Skin epidermis (tissue), 12 donors: Measurements from ENCODE around the gene WDR74.

Experiments used
- H3K27ac ChIP-seq, 21 experiments: fragments of 200-600 bp; sonication (generic) in 11 of 21; one replicate each; pipeline ENCODE4 v1.5.0; 2020; ENCODE audit warnings: mild to moderate bottlenecking in 3 of 21, inconsistent platforms in 2 of 21, moderate library complexity in 2 of 21
- H3K4me3 ChIP-seq, 7 experiments: fragments of 200-600 bp; sonication (generic) in 2 of 7; one replicate each; pipeline ENCODE4 v1.5.0; 2020; ENCODE audit warnings: inconsistent platforms in 2 of 7, mild to moderate bottlenecking in 2 of 7, moderate library complexity in 1 of 7

WDR74 gene

DNA sequence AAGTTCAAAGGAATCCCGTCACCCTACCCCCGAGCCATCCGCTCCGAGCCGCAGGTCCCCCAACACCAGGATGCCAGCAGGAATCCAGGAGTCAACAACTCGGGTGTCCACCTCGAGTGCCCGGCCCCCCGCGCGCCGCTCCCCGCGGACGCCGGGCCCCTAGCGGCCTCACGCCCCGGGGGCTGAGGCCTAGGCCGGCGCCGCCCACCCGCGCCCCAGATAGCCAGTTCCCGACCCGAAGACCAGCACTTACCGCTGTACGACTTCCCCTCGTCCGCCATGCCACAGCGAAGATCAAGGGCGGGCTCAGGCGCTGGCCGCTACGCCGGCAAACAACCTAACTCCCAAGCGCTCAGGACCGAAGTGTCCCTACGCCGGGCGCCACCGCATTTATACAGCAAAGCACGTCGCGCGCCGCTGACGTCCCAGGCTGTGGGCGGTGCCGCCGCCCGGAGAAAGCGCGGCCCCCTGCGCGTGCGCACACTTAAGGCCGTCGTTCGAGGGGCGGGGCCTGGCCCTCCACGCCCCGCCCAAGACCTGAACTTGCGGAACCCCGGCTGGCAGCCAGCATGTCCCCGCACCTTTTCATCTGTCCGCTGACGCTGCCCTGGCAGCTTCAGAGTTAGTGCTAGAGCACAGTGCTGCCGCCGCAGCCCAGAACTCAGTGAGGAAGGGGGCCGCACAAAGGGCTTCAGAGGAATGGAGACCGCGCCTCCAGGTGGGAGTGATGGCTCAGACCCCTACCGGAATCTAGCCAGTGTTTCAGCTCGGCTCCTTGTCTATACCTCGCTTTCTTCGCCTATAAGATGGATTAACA, 34.1 kb downstream of the WDR74 start, which contains the start of gene NXF1:
TSS of gene NXF1 (minus strand) at position 365 of the 817 bp plus-strand sequence. CDS start at position 281, 84 bp downstream.
- Histone ChIP-seq H3K4me3 (peak within 1 kb of the TSS; percentile 73 to 96 (median 92)), H3K27ac (peak within 1 kb of the TSS; percentile 71 to 98 (median 92))

DNA sequence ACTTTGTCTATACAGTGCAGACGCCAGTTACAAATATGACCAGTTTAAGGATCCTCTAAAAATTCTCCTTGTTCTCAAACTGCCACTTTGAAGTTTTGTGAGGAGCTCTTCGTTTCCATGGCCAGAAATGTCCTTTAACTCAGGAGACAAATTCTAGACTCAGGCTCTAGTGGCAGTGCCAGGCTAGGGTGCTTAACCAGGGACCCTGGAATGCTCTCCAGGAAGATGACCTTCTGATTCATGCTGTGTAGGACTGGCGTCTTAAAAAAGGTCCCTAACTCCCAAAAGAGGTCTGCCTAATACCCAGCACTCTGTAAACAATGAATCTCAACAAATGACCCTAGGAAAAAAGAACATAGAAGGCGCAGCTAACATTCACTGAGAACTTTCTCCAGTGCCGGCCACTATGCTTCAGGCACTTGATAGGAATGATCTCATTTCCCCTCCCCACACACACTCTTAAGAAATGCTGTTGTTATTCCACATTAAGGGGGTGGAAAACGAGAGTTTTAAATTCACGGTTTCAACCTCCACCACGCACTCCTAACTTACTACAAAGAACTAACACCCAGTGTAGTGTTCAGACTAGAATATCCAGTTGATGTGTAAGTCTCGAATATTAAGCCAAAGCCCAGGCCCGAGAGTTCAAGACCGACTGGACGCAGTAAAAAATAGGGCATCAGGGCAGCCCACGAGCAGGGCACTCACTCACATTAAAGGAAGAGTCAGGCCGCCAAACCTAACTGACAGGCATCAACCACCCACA, 34.9 kb downstream of the WDR74 start:
- peak overlapping the region; percentile 73 to 96 (median 92) for H3K4me3 ChIP-seq
- peak overlapping the region; percentile 50 to 98 (median 92) for H3K27ac ChIP-seq

DNA sequence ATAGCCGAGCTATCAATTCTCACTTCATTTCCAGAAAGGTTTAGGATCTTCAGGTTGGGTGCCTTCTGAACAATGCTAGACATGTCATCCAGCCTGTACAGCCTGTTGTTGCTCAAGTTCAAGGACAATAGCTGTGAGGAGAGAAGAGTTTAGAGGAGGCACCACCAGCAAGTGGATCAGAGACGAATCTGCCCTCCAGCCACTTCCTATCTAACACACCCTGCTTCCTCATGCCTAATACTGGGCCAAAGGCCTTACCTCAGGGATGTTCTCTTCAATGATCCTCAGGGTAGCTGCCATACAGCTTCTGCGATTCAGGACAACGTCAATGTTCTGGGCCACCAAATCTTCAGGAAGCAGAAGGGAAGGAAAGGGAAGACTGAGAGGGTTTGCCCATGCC, 38.3 kb downstream of the WDR74 start:
- H3K27ac ChIP-seq = no peak overlapping the region
- no peak overlapping the region for H3K4me3 ChIP-seq

DNA sequence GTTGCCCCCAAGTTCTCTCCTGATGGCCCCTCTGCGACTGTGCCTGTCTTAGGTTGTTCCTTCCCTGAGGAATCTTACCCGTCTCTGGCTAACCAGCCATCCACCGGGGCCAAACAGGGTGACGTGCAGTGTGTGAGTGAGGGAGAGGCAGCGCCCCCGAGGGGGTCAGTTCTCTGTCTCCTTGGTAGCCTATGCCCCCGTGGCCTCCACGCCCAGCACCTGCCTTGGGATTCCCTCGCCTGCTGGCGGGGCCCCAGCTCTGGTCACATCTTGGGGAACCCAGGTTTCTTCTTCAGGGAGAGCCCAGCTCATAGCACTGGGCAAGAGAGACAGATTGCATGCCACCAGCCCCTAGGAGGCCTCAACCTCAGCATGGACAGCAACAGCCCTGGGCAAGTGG, 39.9 kb downstream of the WDR74 start:
- H3K27ac ChIP-seq = peak overlapping the region in 2 of 21 experiments; percentile 3 to 13
- no peak overlapping the region for H3K4me3 ChIP-seq

DNA sequence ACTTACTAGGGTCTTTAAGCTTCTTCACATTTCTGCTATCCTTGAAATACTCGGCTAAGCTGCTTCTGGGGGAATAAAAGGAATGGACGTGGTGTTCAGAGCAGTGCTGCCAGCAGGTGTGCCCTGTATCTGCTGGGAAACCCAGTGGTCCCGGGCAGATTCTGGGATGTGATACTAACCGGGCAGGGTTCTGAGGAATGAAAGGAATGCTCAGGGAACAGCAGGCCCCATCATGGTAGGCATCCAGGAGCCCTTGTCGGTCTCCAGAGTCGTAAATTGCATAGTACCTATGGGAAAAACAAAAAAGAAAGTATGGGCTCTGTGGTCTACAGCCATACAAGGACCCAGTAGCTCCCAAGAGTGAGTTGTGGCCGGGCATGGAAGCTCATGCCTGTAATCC, 43.1 kb downstream of the WDR74 start:
- H3K27ac ChIP-seq = peak overlapping the region in 1 of 21 experiments; percentile 26

DNA sequence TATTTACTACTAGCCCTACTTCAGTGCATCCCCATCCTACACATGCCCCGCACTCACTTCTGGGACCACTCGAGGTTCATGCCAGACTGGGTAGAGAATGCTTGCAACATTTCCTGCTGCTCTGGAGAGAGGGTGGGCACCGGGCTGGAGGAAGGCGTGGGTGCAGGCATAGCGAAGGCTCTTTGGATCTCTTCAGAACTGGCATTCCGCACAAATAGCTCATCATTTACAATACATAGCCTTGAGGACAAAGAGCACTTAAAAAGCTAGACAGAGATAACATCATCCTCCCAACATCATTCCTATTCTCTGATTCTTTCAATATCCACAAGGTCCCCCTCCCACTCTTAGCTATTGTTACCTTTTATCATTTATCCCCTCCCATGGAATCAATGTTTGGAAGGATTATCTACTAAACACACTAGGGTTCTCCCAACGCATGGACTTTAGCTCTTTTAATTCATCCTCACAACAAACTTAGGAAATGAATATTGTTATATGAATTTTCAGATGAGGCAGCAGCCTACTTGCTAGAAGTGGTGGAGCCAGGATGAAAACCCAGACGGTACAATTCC, 45.1 kb downstream of the WDR74 start:
- no peak overlapping the region for H3K4me3 ChIP-seq

More for the DNA sequence above, 43.1 kb downstream of the WDR74 start:
- no peak overlapping the region for H3K4me3 ChIP-seq

DNA sequence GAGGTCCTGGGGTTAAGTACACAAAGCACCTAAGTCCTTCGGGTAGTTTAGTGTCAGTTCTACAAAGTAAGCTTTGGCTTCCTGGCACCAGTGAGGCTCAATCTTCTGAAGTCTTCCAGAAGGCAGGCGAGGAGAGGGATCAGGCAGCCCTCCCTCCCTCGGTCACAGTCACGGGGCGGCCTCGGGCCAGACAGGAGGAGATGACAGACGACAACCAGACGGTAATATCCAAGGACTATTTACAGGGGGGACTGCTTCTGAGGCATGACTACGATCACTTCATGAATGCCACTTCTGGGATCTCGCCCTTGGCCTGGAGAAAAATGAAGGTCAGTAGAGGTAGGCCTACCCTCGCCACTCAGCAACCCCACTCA, 47.2 kb downstream of the WDR74 start:
- Histone ChIP-seq H3K27ac (peak overlapping the region in 19 of 21 experiments; percentile 15 to 94 (median 87)), H3K4me3 (peak overlapping the region in 5 of 7 experiments; percentile 83 to 89 (median 84))

More for the DNA sequence above, 45.1 kb downstream of the WDR74 start:
- H3K27ac ChIP-seq = no peak overlapping the region

DNA sequence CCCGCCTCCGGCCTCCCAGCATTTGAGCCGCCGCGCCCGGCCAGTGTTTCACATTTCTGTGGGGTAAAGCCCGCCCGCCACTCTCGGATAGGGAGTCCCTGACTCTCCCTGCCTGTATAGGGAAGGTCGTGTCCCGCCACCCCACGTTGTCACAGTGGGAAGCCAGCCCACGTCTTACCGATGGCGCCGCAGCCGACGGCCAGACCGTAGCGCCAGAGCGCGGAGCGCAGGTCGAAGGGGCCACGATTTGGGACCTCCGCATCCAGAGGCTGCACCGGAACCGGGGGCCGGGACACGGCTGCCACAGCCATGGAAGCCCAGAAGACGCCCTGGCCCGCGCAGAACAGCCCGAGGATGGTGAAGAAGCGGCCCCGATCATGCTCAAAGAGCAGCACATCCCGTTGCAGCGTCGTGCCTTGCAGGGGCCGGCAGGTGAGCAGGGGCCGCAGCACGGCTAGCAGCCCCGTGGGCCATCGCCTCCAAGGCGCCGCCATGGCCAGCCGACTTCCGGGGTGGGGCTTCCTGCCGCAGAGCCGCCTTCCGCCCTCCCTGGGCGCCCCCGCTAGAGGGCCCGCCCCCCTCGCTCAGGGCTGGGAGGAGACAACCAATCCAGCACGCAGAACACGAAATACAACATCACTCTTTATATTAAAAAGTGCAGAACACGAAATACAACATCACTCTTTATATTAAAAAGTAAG, 47.7 kb downstream of the WDR74 start, which contains the start of gene TMEM223:
TSS of gene TMEM223 (minus strand) at position 506 of the 701 bp plus-strand sequence. CDS start at position 494, 12 bp downstream.
- Histone ChIP-seq H3K27ac (peak within 1 kb of the TSS; percentile 1 to 94 (median 87)), H3K4me3 (peak within 1 kb of the TSS; percentile 76 to 89 (median 84))

DNA sequence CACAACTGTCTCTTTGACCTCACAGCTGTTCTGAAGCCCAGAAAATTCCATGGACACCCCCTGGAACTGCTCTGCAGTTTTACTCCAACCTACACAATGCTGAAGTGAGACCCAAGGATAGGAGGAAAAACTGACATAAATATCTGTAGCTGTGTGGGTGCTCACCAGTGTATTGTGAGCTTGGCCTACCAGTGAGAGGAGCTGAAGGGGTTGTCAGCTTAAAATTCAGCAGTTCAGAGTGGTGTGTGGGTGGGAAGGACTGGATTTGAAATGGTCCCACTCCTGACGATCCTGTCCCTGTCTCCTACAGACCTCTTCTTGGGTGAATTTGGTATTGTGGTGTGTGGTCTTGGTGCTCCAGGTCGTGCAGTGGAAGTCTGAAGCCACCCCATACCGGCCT, 49.8 kb downstream of the WDR74 start:
- no peak overlapping the region for H3K4me3 ChIP-seq
- peak overlapping the region in 1 of 21 experiments; percentile 5 for H3K27ac ChIP-seq

DNA sequence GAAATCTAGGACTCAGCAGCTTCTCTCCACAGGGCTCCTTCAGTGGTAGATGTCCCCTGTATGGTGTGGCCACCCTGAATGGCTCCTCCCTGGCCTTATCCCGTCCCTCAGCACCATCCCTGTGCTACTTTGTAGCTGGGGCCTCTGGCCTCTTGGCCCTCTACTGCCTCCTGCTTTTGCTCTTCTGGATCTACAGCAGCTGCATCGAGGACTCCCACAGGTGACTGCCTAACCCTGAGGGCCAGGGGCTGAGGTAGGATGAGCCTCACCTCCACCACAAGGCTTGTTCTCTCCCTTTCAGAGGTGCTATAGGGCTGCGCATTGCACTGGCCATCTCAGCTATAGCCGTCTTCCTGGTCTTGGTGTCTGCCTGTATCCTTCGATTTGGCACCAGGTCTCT, 50.4 kb downstream of the WDR74 start:
- no peak overlapping the region for H3K4me3 ChIP-seq
- H3K27ac ChIP-seq = peak overlapping the region in 3 of 21 experiments; percentile 8 to 41 (median 13)

DNA sequence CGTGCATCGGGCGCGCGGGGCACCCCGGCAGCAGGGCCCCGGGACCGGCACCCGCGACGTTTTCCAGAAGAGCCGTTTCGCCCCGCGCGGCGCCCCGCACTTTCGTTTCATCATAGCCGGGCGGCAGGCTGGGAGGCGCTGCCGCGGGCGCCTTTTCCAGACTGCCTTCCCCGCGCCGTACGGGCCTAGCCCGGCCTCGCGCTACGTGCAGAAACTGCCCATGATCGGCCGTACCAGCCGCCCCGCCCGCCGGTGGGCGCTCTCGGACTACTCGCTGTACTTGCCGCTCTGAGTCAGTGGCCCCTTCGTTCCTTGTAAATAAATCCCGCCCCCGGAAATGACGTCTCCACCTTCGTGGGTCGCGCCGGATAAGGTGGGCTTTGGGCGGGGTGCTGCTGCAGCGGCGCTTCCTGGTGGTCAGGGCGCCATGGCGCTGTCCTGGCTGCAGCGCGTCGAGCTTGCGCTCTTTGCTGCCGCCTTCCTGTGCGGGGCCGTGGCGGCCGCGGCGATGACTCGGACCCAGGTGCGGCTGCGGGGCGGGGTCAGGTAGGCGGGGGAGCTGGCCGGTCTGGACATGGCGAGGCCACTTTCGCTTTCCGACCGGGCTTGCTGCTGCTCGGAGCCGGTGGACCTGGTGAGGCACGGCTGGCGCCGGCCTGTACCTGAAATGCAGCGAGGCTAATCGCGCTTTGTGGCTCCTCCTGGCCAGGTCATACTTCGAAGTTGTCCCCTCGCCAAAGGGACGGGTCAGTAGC, 52.2 kb downstream of the WDR74 start, which contains the start of gene TMEM179B:
TSS of gene TMEM179B (plus strand) at position 398 of the 755 bp plus-strand sequence. CDS start at position 428, 30 bp downstream.
- H3K4me3 ChIP-seq = peak within 1 kb of the TSS; percentile 76 to 99 (median 93)
- H3K27ac ChIP-seq = peak within 1 kb of the TSS; percentile 71 to 99 (median 95)

DNA sequence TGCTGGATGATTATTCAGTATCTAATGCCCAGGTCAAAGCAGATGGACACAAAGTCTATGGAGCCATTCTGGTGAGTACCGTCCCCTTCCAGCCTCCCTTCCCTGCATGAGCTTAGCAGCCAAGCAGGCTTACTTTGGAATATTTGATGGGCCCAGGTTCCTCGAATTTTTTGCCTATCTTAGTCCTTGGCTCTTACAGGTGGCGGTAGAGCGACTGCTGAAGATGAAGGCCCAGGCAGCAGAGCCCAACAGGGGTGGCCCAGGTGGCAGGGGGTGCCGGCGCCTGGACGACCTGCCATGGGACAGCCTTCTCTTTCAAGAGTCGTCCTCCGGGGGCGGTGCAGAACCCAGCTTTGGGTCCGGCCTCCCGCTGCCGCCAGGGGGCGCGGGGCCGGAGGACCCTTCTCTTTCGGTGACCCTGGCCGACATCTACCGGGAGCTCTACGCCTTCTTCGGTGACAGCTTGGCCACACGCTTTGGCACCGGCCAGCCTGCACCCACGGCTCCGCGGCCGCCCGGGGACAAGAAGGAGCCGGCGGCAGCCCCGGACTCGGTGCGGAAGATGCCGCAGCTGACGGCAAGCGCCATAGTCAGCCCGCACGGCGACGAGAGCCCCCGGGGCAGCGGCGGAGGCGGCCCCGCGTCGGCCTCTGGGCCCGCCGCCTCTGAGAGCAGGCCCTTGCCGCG, 52.9 kb downstream of the WDR74 start:
- Histone ChIP-seq H3K27ac (peak overlapping the region; percentile 71 to 99 (median 95)), H3K4me3 (peak overlapping the region; percentile 76 to 99 (median 93))
